ENCODE data around the gene ZBTB20. TPM values are rescaled to one million over a fixed set of nuclear protein-coding genes. Genes with fewer than 3 reads are reported as not detected.

ZBTB20 gene
- total and polyA plus RNA-seq, 2 donors (not counting 1 experiment from before 2014, with no cell fraction given) = 4.0 to 123 TPM

- no CpG with 5 or more reads among the region's 3 CpGs for WGBS (ENCODE audit: insufficient coverage)
- TF ChIP-seq CTCF (IDR thresholded peaks at IDR 0.05) (no peak), EZH2 (IDR thresholded peaks at IDR 0.05; ENCODE audit: borderline replicate concordance, insufficient read depth, low read depth, low read length, poor library complexity, severe bottlenecking) (no peak)
- Histone ChIP-seq H3K79me2 (ENCODE audit: control insufficient read depth, insufficient read depth, low read length) (no peaks in the 10 kb centered on the region), H3K9ac (ENCODE audit: low read length) (no peak overlapping the region), H3K4me2 (replicated peaks; ENCODE audit: low read depth, low read length, poor library complexity, severe bottlenecking) (no peak overlapping the region), H3K4me1 (ENCODE audit: control insufficient read depth in 2 of 2, insufficient read depth in 2 of 2, low read length in 2 of 2) (peaks cover 3 to 6% of the 10 kb centered on the region in 2 donors), H3K36me3 (replicated peaks in 1 of 2; ENCODE audit: control extremely low read depth in 1 of 2, control insufficient read depth in 1 of 2, extremely low read depth in 1 of 2, insufficient read depth in 2 of 2, low read length in 1 of 2) (no peaks in the 10 kb centered on the region), H3K4me3 (ENCODE audit: control extremely low read depth in 1 of 5, extremely low read depth in 1 of 5, insufficient read depth in 1 of 5, low read depth in 2 of 5, low read length in 4 of 5) (no peak overlapping the region), H4K20me1 (ENCODE audit: control insufficient read depth, insufficient read depth, low read length, poor library complexity, severe bottlenecking) (no peaks in the 10 kb centered on the region), H3K9me3 (ENCODE audit: control extremely low read depth in 1 of 3, control insufficient read depth in 2 of 3, insufficient read depth in 1 of 3, low read length in 2 of 3) (no peaks in the 10 kb centered on the region), H2AFZ (ENCODE audit: insufficient read depth, low read depth, low read length, poor library complexity, severe bottlenecking) (no peak overlapping the region), H3K27ac (ENCODE audit: low read length in 2 of 2) (no peak overlapping the region), H3K27me3 (replicated peaks in 1 of 4; ENCODE audit: control extremely low read depth in 1 of 4, control insufficient read depth in 3 of 4, insufficient read depth in 4 of 4, low read length in 3 of 4) (no peaks in the 10 kb centered on the region)
- DNase-seq = no peak
- ChIA-PET POLR2A (interaction anchor here (0.6 kb wide), 1 partner anchor 40 kb away, joined by 3 read pairs; no protein-coding TSS in a partner anchor), CTCF (no interaction called here)
- Mint-ChIP-seq H3K4me3 (no peak overlapping the region), H3K9me3 (ENCODE audit: insufficient read depth) (no peaks in the 10 kb centered on the region), H3K27ac (no peak overlapping the region), H3K27me3 (no peaks in the 10 kb centered on the region), H3K4me1 (peaks cover 17% of the 10 kb centered on the region)
- ATAC-seq (ENCODE audit: low read depth) = no peak
- intact Hi-C loops (cut with micrococcal nuclease) = no loop called here
These were observed 414.7 kb downstream of the ZBTB20 start for GRCh38 chr3:114732353-114732752.

- peaks cover 6 to 11% of the 10 kb centered on the region in 2 donors for H3K4me1 ChIP-seq (ENCODE audit: control insufficient read depth in 2 of 2, insufficient read depth in 2 of 2, low read length in 2 of 2)
- H3K36me3 ChIP-seq (replicated peaks in 1 of 2; ENCODE audit: control extremely low read depth in 1 of 2, control insufficient read depth in 1 of 2, extremely low read depth in 1 of 2, insufficient read depth in 2 of 2, low read length in 1 of 2) = no peaks in the 10 kb centered on the region
- CTCF ChIA-PET = interaction anchor here (0.7 to 1.8 kb wide), 3 partner anchors 10 to 1315 kb away, joined by 3 to 4 read pairs (median 4); no protein-coding TSS in a partner anchor
- no peaks in the 10 kb centered on the region for H3K27me3 Mint-ChIP-seq
- H3K27ac ChIP-seq (ENCODE audit: low read length in 2 of 2) = no peak overlapping the region
- H4K20me1 ChIP-seq (ENCODE audit: control insufficient read depth, insufficient read depth, low read length, poor library complexity, severe bottlenecking) = no peaks in the 10 kb centered on the region
- H3K4me3 Mint-ChIP-seq = no peak overlapping the region
- H3K4me1 Mint-ChIP-seq = peaks cover 19% of the 10 kb centered on the region
- H3K9me3 ChIP-seq (ENCODE audit: control extremely low read depth in 1 of 3, control insufficient read depth in 2 of 3, insufficient read depth in 1 of 3, low read length in 2 of 3) = no peaks in the 10 kb centered on the region
- H3K4me2 ChIP-seq (replicated peaks; ENCODE audit: low read depth, low read length, poor library complexity, severe bottlenecking) = no peak overlapping the region
- H3K79me2 ChIP-seq (ENCODE audit: control insufficient read depth, insufficient read depth, low read length) = no peaks in the 10 kb centered on the region
- no peak overlapping the region for H3K4me3 ChIP-seq (ENCODE audit: control extremely low read depth in 1 of 5, extremely low read depth in 1 of 5, insufficient read depth in 1 of 5, low read depth in 2 of 5, low read length in 4 of 5)
- POLR2A ChIA-PET = no interaction called here
- DNase-seq (no peak), ATAC-seq (ENCODE audit: low read depth) (no peak)
- no peak overlapping the region for H3K27ac Mint-ChIP-seq
- no peak overlapping the region for H3K9ac ChIP-seq (ENCODE audit: low read length)
- H2AFZ ChIP-seq (ENCODE audit: insufficient read depth, low read depth, low read length, poor library complexity, severe bottlenecking) = no peak overlapping the region
- 100% methylated on average over 1 of the region's 1 CpG for WGBS (ENCODE audit: insufficient coverage)
- H3K9me3 Mint-ChIP-seq (ENCODE audit: insufficient read depth) = no peaks in the 10 kb centered on the region
- no peaks in the 10 kb centered on the region for H3K27me3 ChIP-seq (replicated peaks in 1 of 4; ENCODE audit: control extremely low read depth in 1 of 4, control insufficient read depth in 3 of 4, insufficient read depth in 4 of 4, low read length in 3 of 4)
- intact Hi-C loops (cut with micrococcal nuclease) = no loop called here
- TF ChIP-seq CTCF (IDR thresholded peaks at IDR 0.05) = no peak
- TF ChIP-seq EZH2 (IDR thresholded peaks at IDR 0.05; ENCODE audit: borderline replicate concordance, insufficient read depth, low read depth, low read length, poor library complexity, severe bottlenecking) = no peak
These were observed 416.7 kb downstream of the ZBTB20 start for GRCh38 chr3:114730397-114730796.

All from B cell (primary cell).